ENCODE data around the gene RBM19.
"Not testable (repeated sequence)": the region's sequence is repeated elsewhere in the genome, so short reads cannot be mapped to it uniquely, and the experiment has no call there.

RBM19 gene

GRCh38 chr12:113901319-113901718, 64.8 kb downstream of the RBM19 start:
- DNase-seq (ENCODE audit: low read depth): not testable (repeated sequence)

GRCh38 chr12:113900716-113901115, 65.4 kb downstream of the RBM19 start:
- DNase-seq (ENCODE audit: low read depth): no peak

- no peak for DNase-seq (ENCODE audit: low read depth)
Measured at GRCh38 chr12:113899561-113900471, 66.3 kb downstream of the RBM19 start.

GRCh38 chr12:113899042-113899560, 67.0 kb downstream of the RBM19 start:
- DNase-seq (ENCODE audit: low read depth): no peak

- no peak for DNase-seq (ENCODE audit: low read depth)
Measured at GRCh38 chr12:113898466-113898865, 67.7 kb downstream of the RBM19 start.

- DNase-seq (ENCODE audit: low read depth): no peak
Measured at GRCh38 chr12:113897406-113897805, 68.7 kb downstream of the RBM19 start.

- no peak for DNase-seq (ENCODE audit: low read depth)
Measured at GRCh38 chr12:113896841-113897240, 69.3 kb downstream of the RBM19 start.

GRCh38 chr12:113896194-113896593, 69.9 kb downstream of the RBM19 start:
- DNase-seq (ENCODE audit: low read depth): no peak

GRCh38 chr12:113895176-113895575, 70.9 kb downstream of the RBM19 start:
- DNase-seq (ENCODE audit: low read depth): no peak

- DNase-seq (ENCODE audit: low read depth): no peak
Measured at GRCh38 chr12:113894697-113895096, 71.4 kb downstream of the RBM19 start.

GRCh38 chr12:113893221-113893620, 72.9 kb downstream of the RBM19 start:
- no peak for DNase-seq (ENCODE audit: low read depth)

GRCh38 chr12:113892556-113892955, 73.6 kb downstream of the RBM19 start:
- DNase-seq (ENCODE audit: low read depth): no peak

- no peak for DNase-seq (ENCODE audit: low read depth)
Measured at GRCh38 chr12:113891739-113892520, 74.2 kb downstream of the RBM19 start.

GRCh38 chr12:113891167-113891692, 74.9 kb downstream of the RBM19 start:
- DNase-seq (ENCODE audit: low read depth): no peak

GRCh38 chr12:113889891-113890581, 76.1 kb downstream of the RBM19 start:
- DNase-seq (ENCODE audit: low read depth): no peak

- DNase-seq (ENCODE audit: low read depth): no peak
Measured at GRCh38 chr12:113889076-113889475, 77.0 kb downstream of the RBM19 start.

- DNase-seq (ENCODE audit: low read depth): no peak
Measured at GRCh38 chr12:113888435-113888834, 77.7 kb downstream of the RBM19 start.

- no peak for DNase-seq (ENCODE audit: low read depth)
Measured at GRCh38 chr12:113887906-113888305, 78.2 kb downstream of the RBM19 start.

- DNase-seq (ENCODE audit: low read depth): no peak
Measured at GRCh38 chr12:113886721-113887120, 79.4 kb downstream of the RBM19 start.

GRCh38 chr12:113884392-113884791, 81.7 kb downstream of the RBM19 start:
- no peak for DNase-seq (ENCODE audit: low read depth)

- DNase-seq (ENCODE audit: low read depth): no peak
Measured at GRCh38 chr12:113882690-113883089, 83.4 kb downstream of the RBM19 start.
